ENCODE results near the gene ANGEL2.

GRCh38 chr1:212951947-212952640 is 63.6 kb downstream of the ANGEL2 start:
- no peak for TF ChIP-seq CTCF (conservative IDR thresholded peaks at IDR 0.05; ENCODE audit: low read length)
- TF ChIP-seq EZH2phosphoT487 (IDR thresholded peaks at IDR 0.05; ENCODE audit: borderline replicate concordance), result no peak
